Measurements from ENCODE around the gene TMEM107.

GRCh38 chr17:8125154-8125946 lies 50.8 kb downstream of the TMEM107 start:
- TF ChIP-seq EZH2phosphoT487 (conservative IDR thresholded peaks at IDR 0.05; ENCODE audit: low read length), result no peak
- TF ChIP-seq, protein P1, sequence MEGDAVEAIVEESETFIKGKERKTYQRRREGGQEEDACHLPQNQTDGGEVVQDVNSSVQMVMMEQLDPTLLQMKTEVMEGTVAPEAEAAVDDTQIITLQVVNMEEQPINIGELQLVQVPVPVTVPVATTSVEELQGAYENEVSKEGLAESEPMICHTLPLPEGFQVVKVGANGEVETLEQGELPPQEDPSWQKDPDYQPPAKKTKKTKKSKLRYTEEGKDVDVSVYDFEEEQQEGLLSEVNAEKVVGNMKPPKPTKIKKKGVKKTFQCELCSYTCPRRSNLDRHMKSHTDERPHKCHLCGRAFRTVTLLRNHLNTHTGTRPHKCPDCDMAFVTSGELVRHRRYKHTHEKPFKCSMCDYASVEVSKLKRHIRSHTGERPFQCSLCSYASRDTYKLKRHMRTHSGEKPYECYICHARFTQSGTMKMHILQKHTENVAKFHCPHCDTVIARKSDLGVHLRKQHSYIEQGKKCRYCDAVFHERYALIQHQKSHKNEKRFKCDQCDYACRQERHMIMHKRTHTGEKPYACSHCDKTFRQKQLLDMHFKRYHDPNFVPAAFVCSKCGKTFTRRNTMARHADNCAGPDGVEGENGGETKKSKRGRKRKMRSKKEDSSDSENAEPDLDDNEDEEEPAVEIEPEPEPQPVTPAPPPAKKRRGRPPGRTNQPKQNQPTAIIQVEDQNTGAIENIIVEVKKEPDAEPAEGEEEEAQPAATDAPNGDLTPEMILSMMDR (IDR thresholded peaks at IDR 0.05; ENCODE audit: insufficient read depth, low read length, poor library complexity, severe bottlenecking), result no peak
